ENCODE results near the gene EFNA2.

- TF ChIP-seq TCF4 (CRISPR knock-in tag; IDR thresholded peaks at IDR 0.05; ENCODE audit: borderline replicate concordance) (no peak), TSHZ2 (CRISPR knock-in tag; IDR thresholded peaks at IDR 0.05) (no peak), OSR1 (CRISPR knock-in tag; IDR thresholded peaks at IDR 0.05) (no peak), PPARA (CRISPR knock-in tag; IDR thresholded peaks at IDR 0.05; ENCODE audit: borderline replicate concordance) (no peak), SNAI2 (CRISPR knock-in tag; IDR thresholded peaks at IDR 0.05) (peak; percentile 46; the same call in 1 of the 2 replicates), PATZ1 (CRISPR knock-in tag; IDR thresholded peaks at IDR 0.05; ENCODE audit: borderline replicate concordance) (peak; percentile 65; the same call in 1 of the 2 replicates), RARB (CRISPR knock-in tag; IDR thresholded peaks at IDR 0.05) (no peak; the same call in 1 of the 2 replicates), ZNF70 (CRISPR knock-in tag; IDR thresholded peaks at IDR 0.05) (no peak)
These were observed 16.0 kb upstream of the EFNA2 start for GRCh38 chr19:1269478-1270212.
